IMR-90 (cell line): ENCODE measurements around the gene KCNAB2. TPM values are rescaled to one million over a fixed set of nuclear protein-coding genes. Genes with fewer than 3 reads are reported as not detected.

Experiments
- ATAC-seq: fragments of 200-7000 bp; cut with Tn5 transposase; 2 replicates; pipeline ENCODE4 v1.9.1; 2020; ENCODE audit warnings: low read depth, mild to moderate bottlenecking, moderate library complexity
- BruUV-seq: library from RNA; stranded (reverse); fragments of 400-500 nt; replicated peaks from 2 replicates; lab custom pipeline; 2021; lab: Mats Ljungman, UMichigan
- CTCF ChIA-PET: fragments of 300-600 bp; formaldehyde crosslinking; extraction: SDS; loops from one replicate; lab custom pipeline; 2021; ENCODE audit warnings: antibody characterized with exemption; lab: Yijun Ruan, JAX
- POLR2A ChIA-PET: fragments of 300-600 bp; sonication (Branson Sonifier 250); formaldehyde crosslinking; loops from one replicate; lab custom pipeline; 2022; ENCODE audit warnings: antibody characterized with exemption; ENCODE audit not compliant: unreplicated experiment; lab: Charles Lee
- DNase-seq: peaks from one replicate; pipeline ENCODE4 v3.0.0; 2013
- H2AFZ ChIP-seq: replicated peaks from 2 replicates; pipeline ENCODE3; 2013; ENCODE audit warnings: low read length, mild to moderate bottlenecking; ENCODE audit not compliant: poor library complexity
- H2AK5ac ChIP-seq: 2 replicates; pipeline ENCODE4 v1.6.1; 2013; ENCODE audit warnings: low read depth, low read length, inconsistent platforms
- H2AK9ac ChIP-seq: replicated peaks from 2 replicates; pipeline ENCODE3; 2013; ENCODE audit warnings: mild to moderate bottlenecking, low read depth, low read length, moderate library complexity; ENCODE audit not compliant: poor library complexity
- H2BK120ac ChIP-seq: 2 replicates; pipeline ENCODE4 v1.6.1; 2013; ENCODE audit warnings: low read depth, low read length, inconsistent platforms
- H2BK15ac ChIP-seq: 3 replicates; pipeline ENCODE4 v1.6.1; 2013; ENCODE audit warnings: low read depth, low read length, inconsistent platforms
- H2BK20ac ChIP-seq: 2 replicates; pipeline ENCODE4 v1.6.1; 2013; ENCODE audit warnings: low read depth, mild to moderate bottlenecking, inconsistent platforms, low read length, moderate library complexity
- H2BK5ac ChIP-seq: 2 replicates; pipeline ENCODE4 v1.6.1; 2013; ENCODE audit warnings: mild to moderate bottlenecking, low read depth, low read length, inconsistent platforms; ENCODE audit not compliant: poor library complexity, severe bottlenecking
- H3K14ac ChIP-seq: replicated peaks from 2 replicates; pipeline ENCODE4 v1.6.1; 2013; ENCODE audit warnings: low read depth, low read length, inconsistent platforms
- H3K18ac ChIP-seq: 2 replicates; pipeline ENCODE4 v1.6.1; 2013; ENCODE audit warnings: low read depth, low read length, control low read depth
- H3K23ac ChIP-seq: 2 replicates; pipeline ENCODE4 v1.6.1; 2013; ENCODE audit warnings: low read depth, low read length, inconsistent platforms
- H3K27ac ChIP-seq: 2 replicates; pipeline ENCODE4 v1.5.1; 2013; ENCODE audit warnings: mild to moderate bottlenecking, control low read depth, low read length; ENCODE audit not compliant: insufficient read depth
- H3K27me3 ChIP-seq: 2 replicates; pipeline ENCODE4 v1.6.1; 2013; ENCODE audit warnings: low read length; ENCODE audit not compliant: control insufficient read depth, insufficient read depth
- H3K36me3 ChIP-seq: 2 replicates; pipeline ENCODE4 v1.6.1; 2013; ENCODE audit warnings: low read length, mixed read lengths; ENCODE audit not compliant: control insufficient read depth, insufficient read depth
- H3K4ac ChIP-seq: 2 replicates; pipeline ENCODE4 v1.6.1; 2013; ENCODE audit warnings: low read depth, low read length, inconsistent platforms
- H3K4me1 ChIP-seq: 2 replicates; pipeline ENCODE4 v1.6.1; 2013; ENCODE audit warnings: low read length, mixed read lengths; ENCODE audit not compliant: control insufficient read depth, insufficient read depth
- H3K4me2 ChIP-seq: 2 replicates; pipeline ENCODE4 v1.6.1; 2013; ENCODE audit warnings: low read depth, mild to moderate bottlenecking, control low read depth, low read length, moderate library complexity
- H3K4me3 ChIP-seq: 2 replicates; pipeline ENCODE4 v1.5.1; 2013; ENCODE audit warnings: low read depth, mild to moderate bottlenecking, control low read depth, low read length, moderate library complexity; ENCODE audit not compliant: insufficient read depth
- H3K56ac ChIP-seq: 2 replicates; pipeline ENCODE4 v1.6.1; 2013; ENCODE audit warnings: low read length, inconsistent platforms; ENCODE audit not compliant: insufficient read depth; ENCODE audit errors: extremely low read depth
- H3K79me1 ChIP-seq, 2 experiments: 2 replicates each; pipeline ENCODE4 v1.6.1; 2013; ENCODE audit warnings: low read length in 2 of 2, inconsistent platforms in 1 of 2, low read depth in 1 of 2
- H3K9ac ChIP-seq: 2 replicates; pipeline ENCODE4 v1.6.1; 2013; ENCODE audit warnings: low read depth, low read length, control low read depth
- H3K9me1 ChIP-seq: 2 replicates; pipeline ENCODE4 v1.6.1; 2013; ENCODE audit warnings: low read length, inconsistent platforms; ENCODE audit not compliant: insufficient read depth
- H3K9me3 ChIP-seq: 2 replicates; pipeline ENCODE4 v1.6.1; 2013; ENCODE audit warnings: low read length; ENCODE audit not compliant: control insufficient read depth, insufficient read depth
- H4K20me1 ChIP-seq: 2 replicates; pipeline ENCODE4 v1.6.1; 2013; ENCODE audit warnings: low read length, inconsistent platforms; ENCODE audit not compliant: insufficient read depth
- H4K5ac ChIP-seq: 2 replicates; pipeline ENCODE4 v1.6.1; 2013; ENCODE audit warnings: mild to moderate bottlenecking, low read depth, low read length, control low read depth
- H4K8ac ChIP-seq, 2 experiments: 2 replicates each; pipeline ENCODE4 v1.6.1; 2013; ENCODE audit warnings: low read depth in 2 of 2, low read length in 2 of 2, control low read depth in 1 of 2, inconsistent platforms in 1 of 2
- H4K91ac ChIP-seq: 2 replicates; pipeline ENCODE4 v1.6.1; 2013; ENCODE audit warnings: low read depth, low read length, inconsistent platforms; ENCODE audit not compliant: insufficient read depth
- CEBPB ChIP-seq: IDR thresholded peaks from 2 replicates; pipeline ENCODE4 v1.6.1; 2012; ENCODE audit warnings: low read depth, low read length, improper control_type of control experiment
- CHD1 ChIP-seq: IDR thresholded peaks from 2 replicates; pipeline ENCODE4 v1.6.1; 2012; ENCODE audit warnings: low read depth, low read length, improper control_type of control experiment
- CTCF ChIP-seq: conservative IDR thresholded peaks from 2 replicates; pipeline ENCODE4 v1.5.1; 2012; ENCODE audit warnings: mild to moderate bottlenecking, low read depth, low read length, improper control_type of control experiment
- FOS ChIP-seq: fragments of 150-350 bp; IDR thresholded peaks from 2 replicates; pipeline ENCODE4 v1.6.1; 2016; ENCODE audit warnings: low read depth, low read length
- MAFK ChIP-seq: IDR thresholded peaks from 2 replicates; pipeline ENCODE4 v1.6.1; 2012; ENCODE audit warnings: low read depth, low read length, improper control_type of control experiment
- MAZ ChIP-seq: IDR thresholded peaks from 2 replicates; pipeline ENCODE4 v1.6.1; 2012; ENCODE audit warnings: low read depth, mild to moderate bottlenecking, low read length, improper control_type of control experiment, moderate library complexity, borderline replicate concordance
- MXI1 ChIP-seq: IDR thresholded peaks from 2 replicates; pipeline ENCODE4 v1.6.1; 2012; ENCODE audit warnings: low read depth, mild to moderate bottlenecking, low read length, moderate library complexity, borderline replicate concordance
- POLR2A ChIP-seq: IDR thresholded peaks from 2 replicates; pipeline ENCODE4 v1.6.1; 2012; ENCODE audit warnings: mild to moderate bottlenecking, low read depth, low read length
- RCOR1 ChIP-seq: IDR thresholded peaks from 2 replicates; pipeline ENCODE4 v1.6.1; 2012; ENCODE audit warnings: mild to moderate bottlenecking, low read length, improper control_type of control experiment; ENCODE audit not compliant: insufficient replicate concordance
- RFX5 ChIP-seq: IDR thresholded peaks from 2 replicates; pipeline ENCODE4 v1.8.0; 2012; ENCODE audit warnings: low read depth, mild to moderate bottlenecking, low read length, moderate library complexity
- SMC3 ChIP-seq: fragments of 150-350 bp; IDR thresholded peaks from 2 replicates; pipeline ENCODE4 v1.6.1; 2016; ENCODE audit warnings: low read depth, mild to moderate bottlenecking, antibody characterized with exemption, low read length, moderate library complexity
- WGBS, 2 experiments: methylation state at CpG; one replicate each; pipeline versions ENCODE4 v1.1.5 to v1.1.7; 2013; ENCODE audit warnings: missing lambda C conversion rate in 2 of 2; ENCODE audit not compliant: insufficient read length in 1 of 2; ENCODE audit errors: extremely low coverage in 2 of 2; 5-methylcytosine and 5-hydroxymethylcytosine counted together
- dilution Hi-C: fragments of 300-500 bp; cut with HindIII; formaldehyde crosslinking; loops from one replicate; pipeline ENCODE4 v1.14.3; 2018; ENCODE audit warnings: low sequenced_read_pairs; ENCODE audit not compliant: unreplicated experiment
- in situ Hi-C: fragments of 300-500 bp; cut with MboI; formaldehyde crosslinking; loops from 3 replicates; pipeline ENCODE4 v1.14.3; 2019; ENCODE audit warnings: low sequenced_read_pairs, inconsistent platforms, mixed read lengths
- intact Hi-C: fragments of 100-400 bp; cut with micrococcal nuclease; formaldehyde crosslinking; loops from 2 replicates; pipeline ENCODE4 v1.10.0; 2022
- polyA plus RNA-seq, 3 experiments: library from polyadenylated mRNA; depleted of rRNA; stranded (reverse); fragments of >200 nt; gene quantifications; 2 replicates each; pipeline ENCODE4 v1.2.3, GENCODE V29; 2012; ENCODE audit warnings: low replicate concordance in 1 of 3
- total RNA-seq: library from RNA; depleted of rRNA; stranded (reverse); fragments of >200 nt; gene quantifications from 2 replicates; pipeline ENCODE4 v1.2.3, GENCODE V29; 2012
- TF ChIP-seq, protein P1 (sequence below): fragments of 150-350 bp; IDR thresholded peaks from 2 replicates; pipeline ENCODE4 v1.6.1; 2016; ENCODE audit warnings: low read depth, mild to moderate bottlenecking, low read length, moderate library complexity, borderline replicate concordance

KCNAB2 gene
- total and polyA plus RNA-seq, 2 of the 4 experiments (the other 2 are of a cell fraction), result 1.3 to 4.2 TPM

- Histone ChIP-seq H3K27ac (no peak overlapping the region), H3K36me3 (no peaks in the 10 kb centered on the region), H2BK15ac (no peak overlapping the region), H3K9me1 (no peaks in the 10 kb centered on the region), H3K4me2 (no peak overlapping the region), H2BK20ac (no peak overlapping the region), H2BK5ac (no peak overlapping the region), H3K27me3 (peaks cover 18% of the 10 kb centered on the region), H3K4me3 (no peak overlapping the region), H3K56ac (no peak overlapping the region), H4K8ac (no peak overlapping the region), H3K23ac (no peak overlapping the region), H3K9ac (no peak overlapping the region), H3K18ac (no peak overlapping the region), H4K5ac (no peak overlapping the region), H2AK5ac (no peak overlapping the region), H4K91ac (no peak overlapping the region), H3K4me1 (no peaks in the 10 kb centered on the region), H4K20me1 (no peaks in the 10 kb centered on the region), H3K4ac (no peak overlapping the region), H3K79me1 (no peaks in the 10 kb centered on the region), H3K9me3 (no peaks in the 10 kb centered on the region), H2AK9ac (no peak overlapping the region), H2BK120ac (no peak overlapping the region), H3K14ac (no peak overlapping the region), H2AFZ (no peak overlapping the region)
- in situ Hi-C loops, result no loop called here
- TF ChIP-seq MAZ (no peak), RCOR1 (no peak), RFX5 (no peak), CEBPB (no peak), MXI1 (no peak), MAFK (no peak), POLR2A (no peak), CHD1 (no peak), FOS (no peak), SMC3 (no peak), CTCF (no peak)
- TF ChIP-seq, protein P1, sequence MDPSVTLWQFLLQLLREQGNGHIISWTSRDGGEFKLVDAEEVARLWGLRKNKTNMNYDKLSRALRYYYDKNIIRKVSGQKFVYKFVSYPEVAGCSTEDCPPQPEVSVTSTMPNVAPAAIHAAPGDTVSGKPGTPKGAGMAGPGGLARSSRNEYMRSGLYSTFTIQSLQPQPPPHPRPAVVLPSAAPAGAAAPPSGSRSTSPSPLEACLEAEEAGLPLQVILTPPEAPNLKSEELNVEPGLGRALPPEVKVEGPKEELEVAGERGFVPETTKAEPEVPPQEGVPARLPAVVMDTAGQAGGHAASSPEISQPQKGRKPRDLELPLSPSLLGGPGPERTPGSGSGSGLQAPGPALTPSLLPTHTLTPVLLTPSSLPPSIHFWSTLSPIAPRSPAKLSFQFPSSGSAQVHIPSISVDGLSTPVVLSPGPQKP, result no peak
- 85% methylated on average over 4 of the region's 19 CpGs; no CpG with 5 or more reads in 1 of the 2 experiments for WGBS, 2 experiments
- no peak for ATAC-seq
- intact Hi-C loops, result no loop called here
- ChIA-PET CTCF (no interaction called here), POLR2A (no interaction called here)
- dilution Hi-C loops, result no loop called here
- BruUV-seq, result no TSS peak
- DNase-seq, result no peak
Measured at GRCh38 chr1:6088956-6089355, 43.3 kb downstream of the KCNAB2 start.
